AG04450 (cell line): ENCODE measurements around the gene CCDC137. TPM values are rescaled to one million over a fixed set of nuclear protein-coding genes. Genes with fewer than 3 reads are reported as not detected.

ENCODE experiments used
- CTCF ChIA-PET: fragments of 300-600, 350-600 bp; formaldehyde crosslinking; extraction: SDS; loops from one replicate; lab custom pipeline; 2022; ENCODE audit warnings: antibody characterized with exemption, inconsistent platforms; lab: Charles Lee
- POLR2A ChIA-PET: fragments of 350-600 bp; formaldehyde crosslinking; extraction: SDS; loops from one replicate; lab custom pipeline; 2021; ENCODE audit warnings: antibody characterized with exemption, inconsistent platforms; lab: Yijun Ruan, JAX
- DNase-seq: peaks from one replicate; pipeline ENCODE4 v3.0.0-alpha.2; 2011; ENCODE audit warnings: low read depth, low spot score
- H3K27ac ChIP-seq: one replicate; pipeline ENCODE4 v1.5.1; 2012; ENCODE audit warnings: low read depth, low read length, control low read depth
- H3K27me3 ChIP-seq: one replicate; pipeline ENCODE4 v1.6.0; 2012; ENCODE audit warnings: low read length; ENCODE audit not compliant: control insufficient read depth, insufficient read depth
- H3K4me3 ChIP-seq: 2 replicates; pipeline ENCODE4 v1.5.1; 2011; ENCODE audit warnings: mild to moderate bottlenecking, low read depth, low read length, control low read depth
- H3K9me3 ChIP-seq: 2 replicates; pipeline ENCODE4 v1.5.1; 2012; ENCODE audit warnings: low read length; ENCODE audit not compliant: control insufficient read depth, insufficient read depth
- CTCF ChIP-seq: IDR thresholded peaks from 2 replicates; pipeline ENCODE4 v1.5.1; 2011; ENCODE audit warnings: low read depth, low read length, control low read depth, inconsistent platforms
- polyA plus RNA-seq: library from polyadenylated mRNA; depleted of rRNA; stranded (reverse); fragments of >200 nt; gene quantifications from 2 replicates; pipeline ENCODE4 v1.2.3, GENCODE V29; 2011

Gene CCDC137
- polyA plus RNA-seq, 1 experiment: 10.7 TPM

DNA sequence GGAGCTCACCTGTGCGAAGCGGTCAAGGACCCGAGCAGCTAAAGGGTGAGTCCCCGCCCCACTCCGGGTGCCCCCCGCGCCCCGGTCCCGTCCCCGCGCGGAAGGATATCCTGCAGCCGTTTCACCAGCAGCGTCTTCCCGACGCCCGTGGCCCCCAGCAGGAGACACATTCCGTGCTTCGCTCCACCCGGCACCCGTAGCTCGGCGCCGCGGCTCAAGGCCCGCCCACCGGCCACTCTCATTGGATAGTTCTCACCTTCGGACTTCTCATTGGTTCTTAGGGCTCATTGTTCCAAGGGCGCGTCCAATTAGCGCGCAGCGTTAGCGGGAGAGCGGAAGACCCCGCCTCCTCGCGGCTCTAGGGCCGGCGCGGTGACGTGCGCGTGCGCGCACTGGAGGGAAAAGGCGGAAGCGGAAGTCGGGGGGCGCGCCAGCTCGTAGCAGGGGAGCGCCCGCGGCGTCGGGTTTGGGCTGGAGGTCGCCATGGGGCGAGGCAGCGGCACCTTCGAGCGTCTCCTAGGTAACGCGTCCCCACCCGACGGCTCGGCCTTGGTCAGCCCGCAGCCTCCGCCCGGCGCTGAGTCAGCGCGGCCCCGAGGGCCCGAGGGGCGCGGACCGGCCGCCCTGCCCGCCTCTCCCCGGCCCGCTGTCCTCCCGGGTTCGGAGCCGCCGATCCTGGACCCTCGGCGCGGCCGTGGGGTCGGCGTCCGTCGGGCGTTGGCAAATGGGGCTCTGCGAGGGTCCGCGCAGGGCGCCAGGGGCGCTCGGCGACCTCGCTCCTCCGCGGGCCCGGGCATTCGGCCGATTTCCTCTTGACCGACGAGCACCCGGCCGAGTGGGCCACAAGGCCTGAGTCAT, 17.3 kb downstream of the CCDC137 start, which contains the start of the genes ARL16 and HGS:
Gene ARL16, minus strand, starts transcription at position 214 of the 858 bp plus-strand sequence. Its CDS starts 44 bp downstream, at position 170.
Gene HGS, plus strand, starts transcription at position 428 of the 858 bp plus-strand sequence. Its CDS starts 56 bp downstream, at position 484.
- ChIA-PET POLR2A (interaction anchor here (0.6 to 3.4 kb wide), 15 partner anchors 8 to 679 kb away, joined by 3 to 35 read pairs (median 3); partner anchors contain the start of genes ACTG1, CCDC137, MRPL12 and NPLOC4), CTCF (interaction anchor here (0.6 to 1.2 kb wide), 2 partner anchors 83 to 599 kb away, joined by 3 read pairs; no protein-coding TSS in a partner anchor)
- Histone ChIP-seq H3K27me3 (no peaks in the 10 kb centered on the region), H3K9me3 (no peaks in the 10 kb centered on the region; the same call in 1 of the 2 replicates), H3K27ac (peak within 1 kb of the TSS; percentile 94), H3K4me3 (peak within 1 kb of the TSS; percentile 92)
- no peak for TF ChIP-seq CTCF
- peak; percentile 99 for DNase-seq

DNA sequence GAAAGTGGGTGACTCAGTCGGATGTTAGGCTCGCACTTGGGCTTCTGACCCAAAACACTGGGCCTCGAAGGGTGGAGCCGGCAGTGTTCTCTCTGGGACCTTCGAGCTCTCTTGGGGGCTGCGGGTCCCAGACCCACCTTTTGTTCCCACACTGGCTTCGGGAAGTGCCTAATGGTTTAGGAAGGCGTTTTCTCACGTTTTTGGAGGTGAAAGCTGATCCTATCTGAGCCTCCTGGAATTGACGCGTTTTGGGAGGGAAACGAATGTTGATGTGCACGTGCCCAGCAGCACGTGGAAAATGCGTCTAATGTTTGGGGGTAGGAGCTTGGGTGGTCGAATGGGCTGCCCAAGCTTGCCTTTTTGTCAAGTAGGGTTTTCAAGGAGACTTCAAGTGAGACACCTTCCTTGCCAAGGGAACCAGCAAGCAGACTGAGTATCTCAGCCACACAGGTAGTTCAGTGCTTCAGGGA, 17.9 kb downstream of the CCDC137 start:
- DNase-seq: no peak
- TF ChIP-seq CTCF: no peak
- H3K4me3 ChIP-seq: peak overlapping the region; percentile 79
- H3K9me3 ChIP-seq: no peaks in the 10 kb centered on the region; the same call in 1 of the 2 replicates
- peak overlapping the region; percentile 94 for H3K27ac ChIP-seq
- POLR2A ChIA-PET: interaction anchor here (0.6 to 3.4 kb wide), 9 partner anchors 11 to 182 kb away, joined by 3 to 35 read pairs (median 5); partner anchors contain the start of genes ACTG1, CCDC137, MRPL12 and NPLOC4
- H3K27me3 ChIP-seq: no peaks in the 10 kb centered on the region
- CTCF ChIA-PET: interaction anchor here (1.1 kb wide), 1 partner anchor 18 kb away, joined by 3 read pairs; no protein-coding TSS in a partner anchor

DNA sequence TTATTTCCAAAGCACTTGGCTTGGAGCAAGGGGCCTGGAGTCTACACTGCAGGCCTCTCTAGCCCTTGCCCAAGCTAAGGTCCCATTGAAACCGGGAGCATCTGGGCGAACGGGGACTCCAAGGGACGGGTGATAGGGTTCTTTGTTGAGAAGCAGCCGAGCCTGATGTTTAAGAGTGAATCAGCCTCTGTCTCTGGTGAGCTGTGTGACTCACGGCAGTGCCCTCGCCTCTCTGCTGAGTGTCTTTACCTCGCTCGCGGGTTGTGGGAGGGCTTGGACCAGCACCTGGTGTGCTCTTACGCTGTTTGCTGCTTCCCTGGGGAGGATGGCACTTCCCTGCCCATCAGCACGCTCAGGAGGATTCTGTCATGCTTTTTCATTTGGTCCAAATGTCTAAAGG, 18.6 kb downstream of the CCDC137 start:
- no peak for TF ChIP-seq CTCF
- Histone ChIP-seq H3K27ac (peak overlapping the region; percentile 94), H3K4me3 (peak overlapping the region; percentile 79), H3K9me3 (no peaks in the 10 kb centered on the region; the same call in 1 of the 2 replicates), H3K27me3 (no peaks in the 10 kb centered on the region)
- POLR2A ChIA-PET: interaction anchor here (1.4 to 3.4 kb wide), 3 partner anchors 11 to 19 kb away, joined by 4 to 35 read pairs (median 6); partner anchors contain the start of genes CCDC137, MRPL12 and OXLD1
- DNase-seq: peak; percentile 23
- CTCF ChIA-PET: interaction anchor here (1.1 kb wide), 1 partner anchor 17 kb away, joined by 3 read pairs; no protein-coding TSS in a partner anchor

DNA sequence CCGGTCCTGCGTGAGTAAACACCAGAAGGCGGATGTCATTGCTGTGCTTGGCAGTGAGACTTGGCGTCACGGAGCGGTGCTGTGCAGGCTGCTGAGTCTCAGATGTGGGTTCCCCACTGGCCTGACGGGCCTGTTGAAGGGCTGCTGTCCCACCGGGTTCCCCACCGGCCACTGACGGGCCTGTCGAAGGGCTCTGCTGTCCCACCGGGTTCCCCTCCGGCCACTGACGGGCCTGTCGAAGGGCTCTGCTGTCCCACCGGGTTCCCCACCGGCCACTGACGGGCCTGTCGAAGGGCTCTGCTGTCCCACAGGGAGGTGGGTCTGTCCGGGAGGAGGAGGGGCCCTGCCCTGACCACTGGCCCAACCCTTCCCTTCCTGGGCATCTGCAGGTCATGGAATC, 20.1 kb downstream of the CCDC137 start:
- H3K9me3 ChIP-seq: no peaks in the 10 kb centered on the region; the same call in 1 of the 2 replicates
- no peak for TF ChIP-seq CTCF
- no peak overlapping the region for H3K27ac ChIP-seq
- DNase-seq: no peak
- H3K4me3 ChIP-seq: no peak overlapping the region
- ChIA-PET CTCF (no interaction called here), POLR2A (no interaction called here)
- no peaks in the 10 kb centered on the region for H3K27me3 ChIP-seq
